ENCODE measurements around the gene ZNF76.

ZNF76 gene

GRCh38 chr6:35247642-35248231, 11.8 kb upstream of the ZNF76 start:
- no peaks in the 10 kb centered on the region for H3K36me3 ChIP-seq (replicated peaks; ENCODE audit: insufficient read depth, low read length)
- no peak for TF ChIP-seq EZH2phosphoT487 (IDR thresholded peaks at IDR 0.05; ENCODE audit: low read length)
- TF ChIP-seq CTCF (IDR thresholded peaks at IDR 0.05; ENCODE audit: low read length) = peak; percentile 26
- DNase-seq = peak; percentile 51
- H3K79me2 ChIP-seq (ENCODE audit: low read length) = peaks cover 3% of the 10 kb centered on the region
- H3K27me3 ChIP-seq (replicated peaks; ENCODE audit: insufficient read depth, low read length) = no peaks in the 10 kb centered on the region
- H3K4me1 ChIP-seq (ENCODE audit: low read length) = peaks cover 26% of the 10 kb centered on the region
- peak overlapping the region; percentile 63 for H3K4me2 ChIP-seq (ENCODE audit: low read depth, low read length)
- peak overlapping the region; percentile 22; the same call in 1 of the 2 replicates for H3K4me3 ChIP-seq (ENCODE audit: low read length)
- 0 out of 2 replicates have a peak overlapping the region, but pooled peaks have one; percentile 14 for H2AFZ ChIP-seq (ENCODE audit: low read length)
- no peaks in the 10 kb centered on the region for H3K9me2 ChIP-seq (replicated peaks; ENCODE audit: insufficient read depth, low read length)
- no peaks in the 10 kb centered on the region for H3K9me3 ChIP-seq (replicated peaks; ENCODE audit: insufficient read depth, low read length)
- peak overlapping the region; percentile 52; the same call in 1 of the 2 replicates for H3K27ac ChIP-seq (ENCODE audit: low read length)
- H3F3A ChIP-seq (ENCODE audit: insufficient read depth, low read length) = peaks cover 10% of the 10 kb centered on the region
- H3K9ac ChIP-seq (ENCODE audit: low read length) = no peak overlapping the region; the same call in 1 of the 2 replicates
- no peaks in the 10 kb centered on the region for H4K20me1 ChIP-seq (ENCODE audit: insufficient read depth, low read length)

- Histone ChIP-seq H3K27me3 (replicated peaks; ENCODE audit: insufficient read depth, low read length) (no peaks in the 10 kb centered on the region), H3K27ac (ENCODE audit: low read length) (peak overlapping the region; percentile 52; the same call in 1 of the 2 replicates), H3K4me1 (ENCODE audit: low read length) (peaks cover 26% of the 10 kb centered on the region), H4K20me1 (ENCODE audit: insufficient read depth, low read length) (no peaks in the 10 kb centered on the region), H3K79me2 (ENCODE audit: low read length) (peaks cover 3% of the 10 kb centered on the region), H3K4me3 (ENCODE audit: low read length) (peak overlapping the region; percentile 22; the same call in 1 of the 2 replicates), H3K4me2 (ENCODE audit: low read depth, low read length) (peak overlapping the region; percentile 63), H2AFZ (ENCODE audit: low read length) (0 out of 2 replicates have a peak overlapping the region, but pooled peaks have one; percentile 14), H3F3A (ENCODE audit: insufficient read depth, low read length) (peaks cover 10% of the 10 kb centered on the region), H3K9me3 (replicated peaks; ENCODE audit: insufficient read depth, low read length) (no peaks in the 10 kb centered on the region), H3K9me2 (replicated peaks; ENCODE audit: insufficient read depth, low read length) (no peaks in the 10 kb centered on the region), H3K9ac (ENCODE audit: low read length) (no peak overlapping the region), H3K36me3 (replicated peaks; ENCODE audit: insufficient read depth, low read length) (no peaks in the 10 kb centered on the region)
- DNase-seq = no peak
- TF ChIP-seq EZH2phosphoT487 (IDR thresholded peaks at IDR 0.05; ENCODE audit: low read length) (no peak), CTCF (IDR thresholded peaks at IDR 0.05; ENCODE audit: low read length) (no peak), EZH2 (optimal IDR thresholded peaks at IDR 0.05; ENCODE audit: low read depth, low read length) (no peak)
Measured at GRCh38 chr6:35248300-35248699, 11.2 kb upstream of the ZNF76 start.

GRCh38 chr6:35248965-35249364, 10.6 kb upstream of the ZNF76 start:
- Histone ChIP-seq H3K79me2 (ENCODE audit: low read length) (peaks cover 3% of the 10 kb centered on the region), H3K9me2 (replicated peaks; ENCODE audit: insufficient read depth, low read length) (no peaks in the 10 kb centered on the region), H3K4me2 (ENCODE audit: low read depth, low read length) (peak overlapping the region; percentile 63; the same call in 1 of the 2 replicates), H4K20me1 (ENCODE audit: insufficient read depth, low read length) (no peaks in the 10 kb centered on the region), H3K9ac (ENCODE audit: low read length) (no peak overlapping the region), H3K4me1 (ENCODE audit: low read length) (peaks cover 26% of the 10 kb centered on the region), H3K4me3 (ENCODE audit: low read length) (no peak overlapping the region), H3K9me3 (replicated peaks; ENCODE audit: insufficient read depth, low read length) (no peaks in the 10 kb centered on the region), H3K36me3 (replicated peaks; ENCODE audit: insufficient read depth, low read length) (no peaks in the 10 kb centered on the region), H2AFZ (ENCODE audit: low read length) (no peak overlapping the region), H3K27ac (ENCODE audit: low read length) (no peak overlapping the region), H3F3A (ENCODE audit: insufficient read depth, low read length) (peaks cover 10% of the 10 kb centered on the region), H3K27me3 (replicated peaks; ENCODE audit: insufficient read depth, low read length) (no peaks in the 10 kb centered on the region)
- DNase-seq = no peak
- TF ChIP-seq CTCF (IDR thresholded peaks at IDR 0.05; ENCODE audit: low read length) = no peak
- no peak for TF ChIP-seq EZH2phosphoT487 (IDR thresholded peaks at IDR 0.05; ENCODE audit: low read length)
- no peak for TF ChIP-seq EZH2 (optimal IDR thresholded peaks at IDR 0.05; ENCODE audit: low read depth, low read length)

Measured in MM.1S (cell line).